Choroid plexus epithelial cell (primary cell): ENCODE measurements around the gene RGS6.
A peak's percentile ranks its signal among the peaks of the same experiment; 100 is the strongest.

Source experiments
- DNase-seq: peaks from one replicate; pipeline ENCODE4 v3.0.0-alpha.2; 2010; ENCODE audit warnings: low read depth
- H3K4me3 ChIP-seq: 2 replicates; pipeline ENCODE4 v1.5.1; 2011; ENCODE audit warnings: low read depth, mild to moderate bottlenecking, control low read depth, low read length, moderate library complexity
- TF ChIP-seq, protein P1 (sequence below): conservative IDR thresholded peaks from 2 replicates; pipeline ENCODE4 v1.5.1; 2011; ENCODE audit warnings: low read depth, mild to moderate bottlenecking, control low read depth, inconsistent platforms, low read length, moderate library complexity

The RGS6 gene

GRCh38 chr14:72525087-72525915 is 593.1 kb downstream of the RGS6 start:
- TF ChIP-seq, protein P1, sequence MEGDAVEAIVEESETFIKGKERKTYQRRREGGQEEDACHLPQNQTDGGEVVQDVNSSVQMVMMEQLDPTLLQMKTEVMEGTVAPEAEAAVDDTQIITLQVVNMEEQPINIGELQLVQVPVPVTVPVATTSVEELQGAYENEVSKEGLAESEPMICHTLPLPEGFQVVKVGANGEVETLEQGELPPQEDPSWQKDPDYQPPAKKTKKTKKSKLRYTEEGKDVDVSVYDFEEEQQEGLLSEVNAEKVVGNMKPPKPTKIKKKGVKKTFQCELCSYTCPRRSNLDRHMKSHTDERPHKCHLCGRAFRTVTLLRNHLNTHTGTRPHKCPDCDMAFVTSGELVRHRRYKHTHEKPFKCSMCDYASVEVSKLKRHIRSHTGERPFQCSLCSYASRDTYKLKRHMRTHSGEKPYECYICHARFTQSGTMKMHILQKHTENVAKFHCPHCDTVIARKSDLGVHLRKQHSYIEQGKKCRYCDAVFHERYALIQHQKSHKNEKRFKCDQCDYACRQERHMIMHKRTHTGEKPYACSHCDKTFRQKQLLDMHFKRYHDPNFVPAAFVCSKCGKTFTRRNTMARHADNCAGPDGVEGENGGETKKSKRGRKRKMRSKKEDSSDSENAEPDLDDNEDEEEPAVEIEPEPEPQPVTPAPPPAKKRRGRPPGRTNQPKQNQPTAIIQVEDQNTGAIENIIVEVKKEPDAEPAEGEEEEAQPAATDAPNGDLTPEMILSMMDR = no peak
- no peak for DNase-seq
- no peak overlapping the region for H3K4me3 ChIP-seq

- no peak for DNase-seq
- TF ChIP-seq, protein P1 = no peak
- no peak overlapping the region for H3K4me3 ChIP-seq
Observed at GRCh38 chr14:72527591-72527990, 595.4 kb downstream of the RGS6 start.

DNA sequence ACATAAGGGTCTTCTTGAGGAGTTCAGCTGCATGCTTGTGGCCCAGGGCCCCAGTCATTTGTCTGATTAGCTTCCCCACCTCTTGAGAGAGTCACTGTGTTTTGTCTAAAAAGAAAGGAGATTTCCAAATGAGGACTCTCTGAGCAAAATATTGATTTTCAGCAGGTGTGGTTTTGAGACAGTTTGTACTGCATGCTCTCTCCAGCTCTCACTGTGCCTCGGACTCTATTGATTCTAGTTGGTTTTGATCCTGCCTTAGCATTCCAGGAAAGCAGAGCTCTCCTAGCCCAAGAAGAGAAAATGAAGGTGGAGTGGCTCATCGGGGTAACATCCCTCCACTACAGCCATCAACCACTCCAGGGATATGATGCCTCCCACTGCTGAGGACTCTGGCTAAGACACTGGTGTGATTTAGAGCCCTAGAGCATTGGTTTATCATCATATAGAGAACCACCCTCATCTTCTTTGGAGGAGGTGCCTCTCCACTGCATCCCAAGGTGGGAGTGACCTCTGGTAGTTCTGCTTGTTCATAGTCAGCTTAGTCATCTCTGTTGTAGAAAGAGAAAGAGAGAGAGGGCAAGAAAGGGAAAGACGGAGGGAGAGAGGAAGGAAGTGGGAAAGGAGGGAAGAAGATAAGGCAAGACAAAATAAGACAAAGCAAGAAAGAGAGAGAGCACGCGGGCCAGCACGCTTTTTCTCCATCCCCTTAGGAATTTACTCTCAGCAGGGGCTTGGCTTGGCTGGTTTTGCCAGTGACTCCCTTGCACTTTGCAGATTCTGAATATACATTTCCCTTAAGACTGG is 596.0 kb downstream of the RGS6 start:
- TF ChIP-seq, protein P1 = no peak
- no peak overlapping the region for H3K4me3 ChIP-seq
- peak; percentile 37 for DNase-seq

DNA sequence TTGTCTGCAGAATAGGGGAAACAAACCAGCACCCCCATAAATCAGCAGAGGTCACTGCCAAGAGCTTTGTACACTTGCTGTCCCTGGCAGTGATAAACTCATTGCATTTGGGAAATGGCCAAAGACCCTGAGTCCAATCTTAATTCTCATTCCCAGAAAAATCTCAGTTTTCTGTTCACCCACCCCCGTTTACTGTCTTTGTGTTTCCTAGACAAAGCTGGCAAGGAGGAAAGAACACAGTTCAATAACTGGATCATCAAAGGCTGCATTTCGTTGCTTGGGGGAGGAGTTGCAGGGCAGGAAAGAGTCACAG is 596.6 kb downstream of the RGS6 start:
- no peak for DNase-seq
- TF ChIP-seq, protein P1 = no peak
- H3K4me3 ChIP-seq = no peak overlapping the region

DNA sequence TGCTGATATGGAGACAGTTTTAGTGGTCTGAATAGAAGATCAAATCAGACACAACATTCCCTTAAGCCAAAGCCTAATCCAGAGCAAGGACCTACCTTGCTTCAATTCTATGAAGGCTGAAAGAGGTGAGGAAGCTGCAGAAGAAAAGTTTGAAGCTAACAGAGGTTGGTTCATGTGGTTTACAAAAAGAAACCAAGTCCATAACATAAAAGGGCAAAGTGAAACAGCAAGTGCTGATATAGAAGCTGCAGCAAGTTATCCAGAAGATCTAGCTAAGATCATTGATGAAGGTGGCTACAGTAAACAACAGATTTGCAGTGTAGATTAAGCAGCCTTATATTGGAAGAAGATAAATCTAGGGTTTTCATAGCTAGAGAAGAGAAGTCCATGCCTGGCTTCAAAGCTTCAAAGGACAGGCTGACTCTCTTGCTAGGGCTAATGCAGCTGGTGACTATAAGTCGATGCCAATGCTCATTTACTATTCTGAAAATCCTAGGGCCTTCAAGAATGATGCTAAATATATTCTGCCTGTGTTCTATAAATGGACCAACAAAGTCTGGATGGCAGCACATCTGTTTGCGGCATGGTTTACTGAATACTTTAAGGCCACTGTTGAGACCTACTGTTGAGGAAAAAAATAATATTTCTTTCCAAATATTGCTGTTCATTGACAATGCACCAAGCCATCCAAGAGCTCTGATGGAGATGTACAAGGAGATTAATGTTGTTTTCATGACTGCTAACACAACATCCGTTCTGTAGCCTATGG is 600.6 kb downstream of the RGS6 start:
- no peak for DNase-seq
- no peak overlapping the region for H3K4me3 ChIP-seq
- TF ChIP-seq, protein P1 = no peak

DNA sequence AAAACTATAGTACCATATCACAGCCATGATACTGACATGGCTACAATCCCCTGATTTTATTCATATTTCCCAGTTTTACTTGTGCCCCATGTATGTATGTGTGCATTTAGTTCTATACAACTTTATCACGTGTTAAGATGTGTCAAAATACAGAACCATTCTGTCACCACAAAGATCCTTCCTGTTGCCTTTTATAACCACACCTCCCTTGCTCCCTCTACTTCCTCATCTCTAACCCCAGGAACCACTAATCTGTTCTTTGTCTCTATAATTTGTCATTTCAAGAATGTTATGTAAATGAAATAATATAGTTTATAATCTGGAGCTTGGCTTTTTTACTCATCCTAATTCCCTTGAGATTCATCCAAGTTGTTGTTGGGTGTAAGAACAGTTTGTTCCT is 603.3 kb downstream of the RGS6 start:
- H3K4me3 ChIP-seq = no peak overlapping the region
- DNase-seq = no peak
- TF ChIP-seq, protein P1 = no peak
